WTC11 (cell line): ENCODE measurements around the gene ILF3.

Experiments used
- CTCF ChIP-seq: fragments of 200-600 bp; IDR thresholded peaks from 2 replicates; pipeline ENCODE4 v1.8.0; 2022; ENCODE audit warnings: antibody characterized with exemption
- MAX ChIP-seq: sonication (generic); formaldehyde crosslinking; IDR thresholded peaks from 2 replicates; pipeline ENCODE4 v1.8.0; 2022; ENCODE audit warnings: mild to moderate bottlenecking, missing genetic modification reagents
- ZNF121 ChIP-seq: sonication (generic); formaldehyde crosslinking; IDR thresholded peaks from 2 replicates; pipeline ENCODE4 v1.8.0; 2023; ENCODE audit warnings: missing genetic modification reagents

- TF ChIP-seq ZNF121 (CRISPR knock-in tag) (no peak), MAX (CRISPR knock-in tag) (no peak), CTCF (no peak)
Observed at GRCh38 chr19:10634430-10634829, 19.7 kb upstream of the ILF3 start.
